Parathyroid adenoma (tissue), 2 donors: ENCODE measurements around the gene UBASH3A.

Experiments used
- H2AFZ ChIP-seq: fragments of 300-600 bp; sonication (generic); one replicate; pipeline ENCODE4 v1.7.0; 2017; ENCODE audit warnings: antibody characterized with exemption, mild to moderate bottlenecking
- H3K27ac ChIP-seq: fragments of 300-600 bp; sonication (generic); one replicate; pipeline ENCODE4 v1.7.0; 2017
- H3K27me3 ChIP-seq: fragments of 300-600 bp; sonication (generic); one replicate; pipeline ENCODE4 v1.7.0; 2017; ENCODE audit warnings: low read length; ENCODE audit not compliant: control insufficient read depth, insufficient read depth
- H3K36me3 ChIP-seq: fragments of 300-600 bp; sonication (generic); one replicate; pipeline ENCODE4 v1.7.0; 2017; ENCODE audit warnings: low read length; ENCODE audit not compliant: control insufficient read depth, insufficient read depth
- H3K4me1 ChIP-seq: fragments of 300-600 bp; sonication (generic); one replicate; pipeline ENCODE4 v1.7.0; 2017; ENCODE audit warnings: control low read depth
- H3K4me2 ChIP-seq: fragments of 300-600 bp; sonication (generic); one replicate; pipeline ENCODE4 v1.7.0; 2017; ENCODE audit warnings: low read length
- H3K4me3 ChIP-seq: fragments of 300-600 bp; sonication (generic); one replicate; pipeline ENCODE4 v1.7.0; 2017; ENCODE audit warnings: low read depth, low read length
- H3K79me2 ChIP-seq: fragments of 300-600 bp; sonication (generic); one replicate; pipeline ENCODE4 v1.7.0; 2017; ENCODE audit warnings: control low read depth
- H3K9ac ChIP-seq: fragments of 300-600 bp; sonication (generic); one replicate; pipeline ENCODE4 v1.7.0; 2017; ENCODE audit warnings: mild to moderate bottlenecking
- H3K9me3 ChIP-seq: fragments of 300-600 bp; sonication (generic); one replicate; pipeline ENCODE4 v1.7.0; 2017; ENCODE audit warnings: low read length; ENCODE audit not compliant: control insufficient read depth
- CTCF ChIP-seq: fragments of 300-600 bp; sonication (generic); IDR thresholded peaks from one replicate; pipeline ENCODE4 v1.7.0; 2017; ENCODE audit warnings: antibody characterized with exemption, mild to moderate bottlenecking
- donor health status: primary hyperparathyroidism.

The UBASH3A gene

GRCh38 chr21:42471206-42471605 lies 67.5 kb downstream of the UBASH3A start:
- Histone ChIP-seq H3K79me2 (no peaks in the 10 kb centered on the region), H3K9ac (no peak overlapping the region), H2AFZ (no peak overlapping the region), H3K4me2 (no peak overlapping the region), H3K36me3 (no peaks in the 10 kb centered on the region), H3K9me3 (no peaks in the 10 kb centered on the region), H3K27me3 (no peaks in the 10 kb centered on the region), H3K27ac (no peak overlapping the region), H3K4me1 (no peaks in the 10 kb centered on the region), H3K4me3 (no peak overlapping the region)
- no peak for TF ChIP-seq CTCF

- H3K4me2 ChIP-seq: no peak overlapping the region
- no peaks in the 10 kb centered on the region for H3K27me3 ChIP-seq
- H2AFZ ChIP-seq: no peak overlapping the region
- TF ChIP-seq CTCF: no peak
- no peak overlapping the region for H3K27ac ChIP-seq
- H3K36me3 ChIP-seq: no peaks in the 10 kb centered on the region
- H3K79me2 ChIP-seq: no peaks in the 10 kb centered on the region
- no peak overlapping the region for H3K9ac ChIP-seq
- H3K4me1 ChIP-seq: no peaks in the 10 kb centered on the region
- no peaks in the 10 kb centered on the region for H3K9me3 ChIP-seq
- H3K4me3 ChIP-seq: no peak overlapping the region
Measured at GRCh38 chr21:42471716-42472330, 68.1 kb downstream of the UBASH3A start.

- TF ChIP-seq CTCF: no peak
- no peak overlapping the region for H2AFZ ChIP-seq
- no peak overlapping the region for H3K27ac ChIP-seq
- H3K4me3 ChIP-seq: no peak overlapping the region
- H3K27me3 ChIP-seq: no peaks in the 10 kb centered on the region
- H3K79me2 ChIP-seq: no peaks in the 10 kb centered on the region
- H3K9me3 ChIP-seq: no peaks in the 10 kb centered on the region
- H3K36me3 ChIP-seq: no peaks in the 10 kb centered on the region
- H3K4me1 ChIP-seq: no peaks in the 10 kb centered on the region
- no peak overlapping the region for H3K4me2 ChIP-seq
- H3K9ac ChIP-seq: no peak overlapping the region
Measured at GRCh38 chr21:42472521-42472920, 68.8 kb downstream of the UBASH3A start.

GRCh38 chr21:42473498-42474042 lies 69.9 kb downstream of the UBASH3A start:
- Histone ChIP-seq H3K9ac (no peak overlapping the region), H2AFZ (no peak overlapping the region), H3K79me2 (no peaks in the 10 kb centered on the region), H3K27me3 (no peaks in the 10 kb centered on the region), H3K9me3 (no peaks in the 10 kb centered on the region), H3K4me3 (no peak overlapping the region), H3K27ac (no peak overlapping the region), H3K4me2 (no peak overlapping the region), H3K4me1 (no peaks in the 10 kb centered on the region), H3K36me3 (no peaks in the 10 kb centered on the region)
- TF ChIP-seq CTCF: no peak
